Epidermal melanocyte (primary cell): ENCODE data around the gene ARPC3.
"Not testable (repeated sequence)": the region's sequence is repeated elsewhere in the genome, so short reads cannot be mapped to it uniquely, and the experiment has no call there.

Source experiments
- DNase-seq: peaks from one replicate; pipeline ENCODE4 v3.0.0; 2011; ENCODE audit warnings: low spot score; ENCODE audit not compliant: insufficient read length

Gene ARPC3

GRCh38 chr12:110449799-110450497 lies at the start of gene ARPC3:
ARPC3 (minus strand) TSS chr12:110450337; CDS start chr12:110450260, 77 bp downstream.
- DNase-seq = peak; percentile 57

- no peak for DNase-seq
Observed at GRCh38 chr12:110498984-110499706, 49.0 kb upstream of the ARPC3 start.

GRCh38 chr12:110475426-110475825 lies 25.3 kb upstream of the ARPC3 start:
- DNase-seq = no peak

GRCh38 chr12:110468214-110469048 lies 18.3 kb upstream of the ARPC3 start, which contains the start of the genes FAM216A and GPN3:
FAM216A (plus strand) TSS chr12:110468845; CDS start chr12:110468876, 31 bp downstream.
GPN3 (minus strand) TSS chr12:110468257; CDS start chr12:110468203, 54 bp downstream.
- peak; percentile 92 for DNase-seq

- no peak for DNase-seq
Observed at GRCh38 chr12:110467847-110468213, 17.7 kb upstream of the ARPC3 start.

- DNase-seq = no peak
Observed at GRCh38 chr12:110466791-110467190, 16.7 kb upstream of the ARPC3 start.

- DNase-seq = not testable (repeated sequence)
Observed at GRCh38 chr12:110465765-110466164, 15.6 kb upstream of the ARPC3 start.

- DNase-seq = no peak
Observed at GRCh38 chr12:110465024-110465423, 14.9 kb upstream of the ARPC3 start.

- DNase-seq = not testable (repeated sequence)
Observed at GRCh38 chr12:110461189-110461588, 11.1 kb upstream of the ARPC3 start.

GRCh38 chr12:110458756-110459155 lies 8.6 kb upstream of the ARPC3 start:
- no peak for DNase-seq

- DNase-seq = no peak
Observed at GRCh38 chr12:110453569-110454296, 3.6 kb upstream of the ARPC3 start.

GRCh38 chr12:110451263-110451662 lies 1.1 kb upstream of the ARPC3 start:
- DNase-seq = no peak

- DNase-seq = no peak
Observed at GRCh38 chr12:110444455-110444854, 5.7 kb downstream of the ARPC3 start.

GRCh38 chr12:110436231-110436630 lies 13.9 kb downstream of the ARPC3 start:
- no peak for DNase-seq

- DNase-seq = no peak
Observed at GRCh38 chr12:110431957-110432587, 18.1 kb downstream of the ARPC3 start.

GRCh38 chr12:110429676-110430075 lies 20.5 kb downstream of the ARPC3 start:
- not testable (repeated sequence) for DNase-seq

- no peak for DNase-seq
Observed at GRCh38 chr12:110426406-110426805, 23.7 kb downstream of the ARPC3 start.

- no peak for DNase-seq
Observed at GRCh38 chr12:110424237-110424636, 25.9 kb downstream of the ARPC3 start.

- no peak for DNase-seq
Observed at GRCh38 chr12:110421701-110422100, 28.4 kb downstream of the ARPC3 start.

GRCh38 chr12:110421159-110421661 lies 28.9 kb downstream of the ARPC3 start:
- DNase-seq = no peak
